ENCODE results near the gene SRRD. TPM values are rescaled to one million over a fixed set of nuclear protein-coding genes. Genes with fewer than 3 reads are reported as not detected.
A peak's percentile ranks its signal among the peaks of the same experiment; 100 is the strongest.

The SRRD gene
- total RNA-seq, 1 experiment from 2014 or later, result 9.5 TPM

DNA sequence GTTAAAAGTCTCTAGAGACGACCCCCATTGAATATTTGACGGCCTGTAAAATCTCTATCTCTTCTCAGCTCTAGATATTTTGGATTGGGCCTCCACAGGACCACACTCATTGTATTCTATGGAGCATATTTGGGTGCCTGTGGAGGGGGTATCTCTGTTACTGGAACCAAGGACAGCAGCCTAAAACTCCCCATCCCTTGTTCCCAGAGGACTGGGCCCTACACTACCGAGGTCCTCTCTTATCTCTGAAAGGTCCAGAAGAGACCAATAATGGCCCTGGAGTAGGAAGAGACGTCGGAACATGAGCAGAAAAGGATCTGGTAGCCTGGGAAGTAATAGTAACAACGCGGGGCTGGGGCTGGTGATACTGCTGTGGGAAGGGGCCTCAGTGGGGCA, 636 bp upstream of the SRRD start:
- peak overlapping the region; percentile 81 for H3K4me3 ChIP-seq

DNA sequence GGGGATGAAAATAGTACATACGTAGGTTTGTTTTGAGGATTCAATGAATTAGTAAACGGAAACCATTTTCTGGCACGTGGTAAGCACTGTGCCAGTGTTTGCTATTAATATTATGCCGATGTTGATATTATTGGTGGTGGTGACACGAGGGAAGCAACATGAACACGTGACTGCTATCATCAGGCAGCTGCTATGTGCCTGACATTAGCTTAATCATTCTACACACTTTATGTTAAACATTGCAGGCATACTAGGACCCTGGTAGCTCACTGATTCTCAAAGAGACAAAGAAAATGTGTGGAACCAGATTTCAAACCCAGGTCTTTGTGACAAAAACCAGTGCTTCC, 656 bp downstream of the SRRD start:
- TSS peak; percentile 39 for BruUV-seq (replicated peaks)
- TF ChIP-seq, protein P1, sequence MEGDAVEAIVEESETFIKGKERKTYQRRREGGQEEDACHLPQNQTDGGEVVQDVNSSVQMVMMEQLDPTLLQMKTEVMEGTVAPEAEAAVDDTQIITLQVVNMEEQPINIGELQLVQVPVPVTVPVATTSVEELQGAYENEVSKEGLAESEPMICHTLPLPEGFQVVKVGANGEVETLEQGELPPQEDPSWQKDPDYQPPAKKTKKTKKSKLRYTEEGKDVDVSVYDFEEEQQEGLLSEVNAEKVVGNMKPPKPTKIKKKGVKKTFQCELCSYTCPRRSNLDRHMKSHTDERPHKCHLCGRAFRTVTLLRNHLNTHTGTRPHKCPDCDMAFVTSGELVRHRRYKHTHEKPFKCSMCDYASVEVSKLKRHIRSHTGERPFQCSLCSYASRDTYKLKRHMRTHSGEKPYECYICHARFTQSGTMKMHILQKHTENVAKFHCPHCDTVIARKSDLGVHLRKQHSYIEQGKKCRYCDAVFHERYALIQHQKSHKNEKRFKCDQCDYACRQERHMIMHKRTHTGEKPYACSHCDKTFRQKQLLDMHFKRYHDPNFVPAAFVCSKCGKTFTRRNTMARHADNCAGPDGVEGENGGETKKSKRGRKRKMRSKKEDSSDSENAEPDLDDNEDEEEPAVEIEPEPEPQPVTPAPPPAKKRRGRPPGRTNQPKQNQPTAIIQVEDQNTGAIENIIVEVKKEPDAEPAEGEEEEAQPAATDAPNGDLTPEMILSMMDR (conservative IDR thresholded peaks at IDR 0.05), result no peak
- no peak for TF ChIP-seq EZH2 (IDR thresholded peaks at IDR 0.05; ENCODE audit: low read depth)
- intact Hi-C loops (cut with micrococcal nuclease; ENCODE audit: unreplicated experiment), result no loop called here
- no peaks in the 10 kb centered on the region for H3K27me3 ChIP-seq (ENCODE audit: insufficient read depth, low read depth)
- H3K79me2 ChIP-seq (ENCODE audit: low read depth), result peaks cover 36% of the 10 kb centered on the region
- no peaks in the 10 kb centered on the region for H3F3A ChIP-seq (ENCODE audit: insufficient read depth, low read depth)
- ChIA-PET CTCF (interaction anchor here (0.5 kb wide), 1 partner anchor 702 kb away, joined by 15 read pairs; no protein-coding TSS in a partner anchor), POLR2A (ENCODE audit: unreplicated experiment) (interaction anchor here (0.5 kb wide), 1 partner anchor 1435 kb away, joined by 5 read pairs; the partner anchor contains the start of gene PITPNB)
- no peaks in the 10 kb centered on the region for H4K20me1 ChIP-seq (ENCODE audit: insufficient read depth)
- H3K4me2 ChIP-seq, result peak overlapping the region; percentile 79
- DNase-seq, result no peak
- H3K27ac ChIP-seq, result peak overlapping the region; percentile 49
- H3K4me1 ChIP-seq (replicated peaks; ENCODE audit: insufficient read depth), result peaks cover 23% of the 10 kb centered on the region
- H2AFZ ChIP-seq, result peak overlapping the region; percentile 96
- no peaks in the 10 kb centered on the region for H3K9me2 ChIP-seq (ENCODE audit: insufficient read depth)
- peak overlapping the region; percentile 81 for H3K4me3 ChIP-seq
- 0 out of 2 replicates have a peak, but pooled peaks cover 3% of the 10 kb centered on the region for H3K36me3 ChIP-seq (ENCODE audit: low read depth)
- no peaks in the 10 kb centered on the region for H3K9me3 ChIP-seq (ENCODE audit: insufficient read depth, low read depth)

More for the DNA sequence above, 636 bp upstream of the SRRD start:
- POLR2A ChIA-PET (ENCODE audit: unreplicated experiment), result interaction anchor here (0.5 to 0.6 kb wide), 2 partner anchors 177 to 1928 kb away, joined by 4 to 7 read pairs; no protein-coding TSS in a partner anchor
- H3K9me2 ChIP-seq (ENCODE audit: insufficient read depth), result no peaks in the 10 kb centered on the region
- H3K4me1 ChIP-seq (replicated peaks; ENCODE audit: insufficient read depth), result peaks cover 23% of the 10 kb centered on the region
- H3K4me2 ChIP-seq, result peak overlapping the region; percentile 91
- H3F3A ChIP-seq (ENCODE audit: insufficient read depth, low read depth), result no peaks in the 10 kb centered on the region
- peak overlapping the region; percentile 96 for H2AFZ ChIP-seq
- TF ChIP-seq EZH2 (IDR thresholded peaks at IDR 0.05; ENCODE audit: low read depth), result no peak
- TF ChIP-seq, protein P1 (conservative IDR thresholded peaks at IDR 0.05), result no peak
- DNase-seq, result no peak
- H4K20me1 ChIP-seq (ENCODE audit: insufficient read depth), result no peaks in the 10 kb centered on the region
- peaks cover 36% of the 10 kb centered on the region for H3K79me2 ChIP-seq (ENCODE audit: low read depth)
- intact Hi-C loops (cut with micrococcal nuclease; ENCODE audit: unreplicated experiment), result no loop called here
- BruUV-seq (replicated peaks), result no TSS peak
- no peaks in the 10 kb centered on the region for H3K27me3 ChIP-seq (ENCODE audit: insufficient read depth, low read depth)
- H3K36me3 ChIP-seq (ENCODE audit: low read depth), result 0 out of 2 replicates have a peak, but pooled peaks cover 3% of the 10 kb centered on the region
- CTCF ChIA-PET, result no interaction called here
- H3K27ac ChIP-seq, result peak overlapping the region; percentile 63
- no peaks in the 10 kb centered on the region for H3K9me3 ChIP-seq (ENCODE audit: insufficient read depth, low read depth)

DNA sequence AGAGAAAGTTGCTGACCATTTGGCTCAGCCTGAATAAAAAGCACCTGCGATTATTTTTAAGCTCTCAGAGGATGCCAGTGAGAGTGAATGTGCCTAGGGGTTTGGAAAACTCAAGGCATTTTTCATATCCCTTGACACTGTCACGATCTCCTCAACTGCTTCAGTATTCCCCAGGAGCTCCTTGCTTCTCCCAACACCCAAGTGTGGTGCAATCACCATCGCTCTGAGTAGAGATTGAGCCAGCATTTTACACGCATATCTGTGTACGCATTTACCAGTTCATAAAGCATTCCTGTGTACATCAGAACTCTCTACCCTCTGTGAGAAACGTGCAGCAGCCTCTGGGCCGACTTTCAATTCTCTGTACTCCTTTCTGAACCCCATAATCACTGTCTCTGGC, 1.3 kb downstream of the SRRD start:
- Histone ChIP-seq H2AFZ (no peak overlapping the region), H3K4me2 (peak overlapping the region; percentile 79), H3K4me3 (peak overlapping the region; percentile 81; the same call in 1 of the 2 replicates), H3K4me1 (replicated peaks; ENCODE audit: insufficient read depth) (peaks cover 23% of the 10 kb centered on the region), H3K9me3 (ENCODE audit: insufficient read depth, low read depth) (no peaks in the 10 kb centered on the region), H3F3A (ENCODE audit: insufficient read depth, low read depth) (no peaks in the 10 kb centered on the region), H4K20me1 (ENCODE audit: insufficient read depth) (no peaks in the 10 kb centered on the region), H3K9me2 (ENCODE audit: insufficient read depth) (no peaks in the 10 kb centered on the region), H3K27ac (no peak overlapping the region), H3K79me2 (ENCODE audit: low read depth) (peaks cover 36% of the 10 kb centered on the region), H3K36me3 (ENCODE audit: low read depth) (0 out of 2 replicates have a peak, but pooled peaks cover 6% of the 10 kb centered on the region), H3K27me3 (ENCODE audit: insufficient read depth, low read depth) (no peaks in the 10 kb centered on the region)
- CTCF ChIA-PET, result no interaction called here
- TF ChIP-seq, protein P1 (conservative IDR thresholded peaks at IDR 0.05), result no peak
- no peak for TF ChIP-seq EZH2 (IDR thresholded peaks at IDR 0.05; ENCODE audit: low read depth)
- no TSS peak for BruUV-seq (replicated peaks)
- POLR2A ChIA-PET (ENCODE audit: unreplicated experiment), result interaction anchor here (0.5 kb wide), 1 partner anchor 1434 kb away, joined by 5 read pairs; the partner anchor contains the start of gene PITPNB
- no peak for DNase-seq
- intact Hi-C loops (cut with micrococcal nuclease; ENCODE audit: unreplicated experiment), result no loop called here
